GM21526 (cell line): ENCODE measurements around the gene IL33.

Experiments
- ATAC-seq: cut with Tn5 transposase; IDR thresholded peaks from one replicate; pipeline ENCODE4 v1.9.1; 2021; ENCODE audit warnings: moderate library complexity; ENCODE audit not compliant: unreplicated experiment, low FRiP score

Gene IL33

GRCh38 chr9:6277417-6277816, 61.8 kb downstream of the IL33 start:
- no peak for ATAC-seq

GRCh38 chr9:6301858-6302257, 86.3 kb downstream of the IL33 start:
- no peak for ATAC-seq

GRCh38 chr9:6302417-6302816, 86.8 kb downstream of the IL33 start:
- no peak for ATAC-seq

GRCh38 chr9:6304232-6304631, 88.6 kb downstream of the IL33 start:
- no peak for ATAC-seq

- ATAC-seq = no peak
Measured at GRCh38 chr9:6305954-6306563, 90.5 kb downstream of the IL33 start.
